Fibroblast of upper back skin (primary cell): ENCODE data around the gene IL1RAPL2.
A peak's percentile ranks its signal among the peaks of the same experiment; 100 is the strongest.

Source experiments
- DNase-seq: peaks from one replicate; pipeline ENCODE4 v3.0.0-alpha.2; 2013

IL1RAPL2 gene

DNA sequence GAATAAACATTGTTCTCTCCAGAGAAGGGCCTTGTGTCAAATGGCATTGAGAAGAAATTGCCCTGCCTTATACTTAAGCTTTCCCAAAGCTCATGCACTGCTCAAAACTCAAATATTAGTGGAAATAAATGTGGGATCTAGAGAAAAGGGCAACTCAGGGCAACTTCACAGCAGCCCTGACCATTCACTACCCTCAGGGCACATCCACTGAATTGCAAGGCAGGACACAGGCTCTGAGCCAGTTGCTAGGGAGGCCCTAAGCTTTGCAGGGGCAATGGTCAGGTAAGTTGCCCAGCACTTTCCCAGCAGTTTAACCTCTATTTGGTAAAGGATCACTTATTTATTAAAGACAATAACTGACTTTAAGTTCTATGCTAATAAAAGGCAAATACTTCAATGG lies 909.8 kb downstream of the IL1RAPL2 start:
- no peak for DNase-seq

- peak; percentile 38 for DNase-seq
Observed at GRCh38 chrX:105477351-105477750, 911.4 kb downstream of the IL1RAPL2 start.

DNA sequence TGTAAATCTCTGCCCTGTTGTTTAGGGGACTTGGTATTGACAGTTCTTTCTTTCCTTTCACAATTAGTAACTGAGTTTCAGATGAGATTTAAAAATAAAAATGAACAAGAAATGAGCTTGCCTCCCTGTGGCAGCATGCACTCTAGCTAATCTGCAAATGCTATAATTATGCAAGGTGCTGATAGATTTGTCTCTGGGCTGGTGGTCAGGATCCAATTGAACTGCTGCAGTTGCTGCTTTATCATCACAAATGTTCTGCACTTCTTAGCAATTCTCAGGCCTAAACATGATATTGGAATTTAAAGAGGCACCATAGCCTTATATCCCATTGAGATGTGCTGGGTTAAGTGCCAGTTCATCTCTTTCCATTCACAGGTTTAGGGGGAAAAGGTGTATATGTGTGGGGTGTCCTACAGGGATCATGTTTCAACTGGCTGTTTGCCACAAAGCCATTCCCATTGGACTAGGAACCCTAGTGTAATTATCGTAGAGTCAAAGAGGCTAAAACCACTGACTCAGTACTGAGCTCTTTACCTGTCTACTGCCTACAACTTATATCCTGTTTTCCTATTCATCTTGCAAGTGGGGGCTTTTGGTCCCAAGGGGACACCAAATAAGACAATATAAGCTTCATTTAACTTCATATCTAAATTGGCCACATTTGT lies 914.8 kb downstream of the IL1RAPL2 start:
- no peak for DNase-seq

DNA sequence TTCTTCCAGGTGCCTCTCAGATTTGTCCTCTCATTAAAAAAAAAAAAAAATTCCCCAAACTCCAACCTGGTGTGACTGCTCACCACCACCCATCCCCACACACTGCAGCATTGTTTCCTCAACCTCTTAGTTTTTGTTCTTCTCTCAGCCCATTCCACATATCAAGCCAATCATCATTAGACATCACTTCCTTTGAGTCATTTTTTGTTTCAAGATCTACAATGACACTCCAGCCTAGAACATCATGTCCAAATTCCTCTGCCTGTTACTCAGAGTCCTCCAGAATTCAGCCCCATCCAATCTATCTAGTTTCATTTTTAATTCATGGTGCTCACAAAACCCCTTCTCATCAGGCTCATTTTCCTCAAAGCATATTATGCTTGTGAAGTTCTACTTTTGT lies 917.0 kb downstream of the IL1RAPL2 start:
- peak; percentile 35 for DNase-seq

- DNase-seq = peak; percentile 3
Observed at GRCh38 chrX:105488716-105489115, 922.7 kb downstream of the IL1RAPL2 start.

DNA sequence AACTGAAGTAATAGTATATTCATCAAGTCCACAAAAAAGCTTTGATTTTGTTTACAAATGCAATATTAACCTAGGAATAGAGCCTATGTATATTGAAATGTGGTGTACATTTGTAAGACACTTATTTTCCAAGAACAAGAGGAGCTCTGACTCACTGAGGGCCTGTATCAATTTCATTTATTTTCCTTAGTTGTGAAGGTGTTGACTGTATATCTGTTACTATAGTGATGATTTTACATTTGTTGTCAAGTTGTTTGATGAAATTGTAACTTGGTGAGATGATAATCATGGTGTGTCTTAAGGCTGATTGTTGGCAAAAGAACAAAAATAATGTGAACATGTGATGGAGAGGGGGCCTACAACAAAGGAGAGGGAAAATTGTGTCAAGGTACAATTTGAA lies 929.4 kb downstream of the IL1RAPL2 start:
- DNase-seq = no peak

GRCh38 chrX:105502336-105502735 lies 936.3 kb downstream of the IL1RAPL2 start:
- peak; percentile 30 for DNase-seq

GRCh38 chrX:105515561-105515960 lies 949.6 kb downstream of the IL1RAPL2 start:
- no peak for DNase-seq

- no peak for DNase-seq
Observed at GRCh38 chrX:105526431-105526830, 960.4 kb downstream of the IL1RAPL2 start.

DNA sequence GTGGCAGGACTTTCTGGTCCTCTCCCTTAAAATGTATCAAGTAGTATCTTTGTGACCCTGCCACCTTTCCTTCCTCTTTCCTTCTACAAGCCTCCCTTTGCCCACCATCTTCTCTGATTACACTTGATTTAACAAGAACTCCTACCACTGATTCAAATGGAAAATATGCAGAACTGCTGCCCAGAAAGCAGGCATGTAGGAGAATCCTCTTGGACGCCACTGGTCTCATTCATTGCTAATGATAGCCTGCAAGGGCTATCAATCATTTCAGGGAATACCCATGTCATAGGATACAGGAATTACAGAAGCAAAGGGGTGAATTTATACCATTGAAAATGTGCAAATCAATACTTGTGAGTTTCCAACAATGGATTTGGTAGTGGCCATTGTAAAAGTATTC lies 961.8 kb downstream of the IL1RAPL2 start:
- DNase-seq = peak; percentile 43

- no peak for DNase-seq
Observed at GRCh38 chrX:105533951-105534350, 968.0 kb downstream of the IL1RAPL2 start.

- no peak for DNase-seq
Observed at GRCh38 chrX:105543283-105543682, 977.3 kb downstream of the IL1RAPL2 start.

DNA sequence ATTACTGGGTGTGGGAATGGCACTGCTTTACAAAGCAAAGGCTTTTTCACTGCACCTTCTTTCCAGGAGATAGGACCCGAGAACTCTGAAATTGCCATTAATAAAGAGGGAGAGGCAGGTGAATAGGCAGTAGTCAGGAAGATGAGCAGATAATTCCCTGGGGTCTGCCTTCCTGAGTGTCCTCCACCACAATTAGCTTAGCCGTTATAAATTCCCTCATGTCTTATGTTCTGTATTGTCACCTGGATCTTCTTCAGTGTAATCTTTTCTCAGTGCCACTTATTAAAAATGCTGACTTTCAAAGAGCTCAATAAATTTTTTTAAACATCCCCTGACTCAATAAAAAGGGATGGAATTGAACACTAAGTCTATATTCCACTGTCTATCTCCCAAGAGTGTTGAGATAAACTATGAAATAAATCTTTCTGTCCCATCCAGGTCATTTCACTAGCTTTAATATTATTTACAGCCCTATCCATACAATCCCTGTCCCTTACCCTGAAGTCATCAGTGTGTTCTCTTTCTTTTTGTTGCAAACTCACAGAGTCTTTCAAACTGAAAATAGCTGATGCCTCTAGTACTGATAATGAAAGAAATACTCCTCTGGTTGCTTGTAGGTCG lies 984.2 kb downstream of the IL1RAPL2 start:
- DNase-seq = no peak

GRCh38 chrX:105552395-105552794 lies 986.4 kb downstream of the IL1RAPL2 start:
- DNase-seq = peak; percentile 40

DNA sequence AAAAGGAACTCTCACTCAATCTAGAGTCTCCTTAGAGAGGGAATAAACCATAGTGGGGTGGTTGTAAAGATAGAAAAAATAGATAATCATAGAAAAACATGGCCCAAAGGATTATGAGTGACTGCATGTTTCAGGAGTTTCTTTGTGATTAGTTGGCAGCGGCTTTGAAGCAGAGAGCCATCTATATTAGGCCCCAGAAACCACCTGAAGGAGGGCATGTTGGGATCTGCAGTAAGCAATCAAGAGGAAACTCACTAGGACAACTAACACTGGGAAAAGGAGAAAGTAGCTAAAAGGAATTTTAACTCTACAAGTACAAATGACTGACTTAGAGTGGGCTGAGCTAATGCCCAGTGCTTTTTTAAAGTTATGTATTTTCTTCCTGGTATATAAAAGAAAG lies 987.1 kb downstream of the IL1RAPL2 start:
- DNase-seq = no peak

- peak; percentile 89 for DNase-seq
Observed at GRCh38 chrX:105564501-105564900, 998.5 kb downstream of the IL1RAPL2 start.

DNA sequence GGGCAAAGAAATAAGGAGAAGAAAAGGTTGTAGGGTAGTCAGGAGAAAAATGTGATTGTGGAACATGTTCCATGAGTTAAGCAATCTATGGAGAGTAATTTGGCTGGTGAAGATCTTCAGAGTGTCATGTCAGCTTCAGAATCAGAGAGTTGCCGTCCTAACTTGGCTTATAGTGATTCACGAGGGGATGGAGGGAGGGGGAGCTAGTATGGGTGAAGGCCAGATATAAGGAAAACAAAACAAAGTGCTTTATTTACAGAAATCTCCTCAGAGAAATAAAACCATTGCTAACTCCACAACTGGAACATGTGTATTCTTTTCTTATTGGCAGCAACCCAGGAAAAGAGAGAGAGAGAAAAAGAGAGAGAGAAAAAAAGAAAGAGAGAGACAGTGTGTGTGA lies 999.9 kb downstream of the IL1RAPL2 start:
- DNase-seq = no peak

DNA sequence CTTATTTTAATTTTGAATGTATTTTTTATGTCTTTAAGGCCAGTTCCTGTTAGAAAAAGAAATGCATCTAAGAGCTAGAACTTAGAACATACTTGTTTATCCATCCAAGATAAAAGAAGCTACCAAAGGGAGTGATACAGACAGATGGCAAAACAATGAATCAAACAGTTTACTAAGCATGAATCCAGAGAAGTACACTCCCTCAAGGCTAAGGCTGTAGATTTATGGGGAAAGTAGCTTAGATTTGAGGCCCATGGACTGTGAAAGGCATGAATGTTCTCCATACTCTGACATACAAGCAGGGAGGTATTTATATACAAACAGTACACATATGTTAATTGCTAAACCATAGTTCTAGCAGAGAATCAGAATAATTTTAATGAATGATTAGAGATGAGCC lies 1001.1 kb downstream of the IL1RAPL2 start:
- no peak for DNase-seq

DNA sequence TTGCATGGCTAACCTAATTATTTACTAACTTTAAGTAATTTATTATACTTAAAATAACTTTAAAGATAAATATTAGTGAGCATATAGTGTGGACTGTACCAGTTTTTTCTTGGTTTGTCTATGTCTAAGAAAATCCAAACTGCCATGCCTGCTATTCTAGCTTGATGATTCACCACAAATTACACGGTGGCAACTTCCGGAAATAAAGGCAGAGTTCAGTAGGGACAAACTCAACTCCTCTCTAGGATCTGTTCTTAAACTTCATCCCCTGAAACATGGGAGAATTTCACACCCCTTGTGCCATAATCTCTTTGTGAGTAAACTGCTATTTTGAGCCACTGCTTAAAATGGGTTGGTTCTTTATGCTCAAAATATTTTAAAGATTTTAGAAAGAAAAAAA lies 1042.7 kb downstream of the IL1RAPL2 start:
- no peak for DNase-seq

GRCh38 chrX:105609530-105609929 lies 1043.5 kb downstream of the IL1RAPL2 start:
- no peak for DNase-seq

- no peak for DNase-seq
Observed at GRCh38 chrX:105610411-105610810, 1044.4 kb downstream of the IL1RAPL2 start.

DNA sequence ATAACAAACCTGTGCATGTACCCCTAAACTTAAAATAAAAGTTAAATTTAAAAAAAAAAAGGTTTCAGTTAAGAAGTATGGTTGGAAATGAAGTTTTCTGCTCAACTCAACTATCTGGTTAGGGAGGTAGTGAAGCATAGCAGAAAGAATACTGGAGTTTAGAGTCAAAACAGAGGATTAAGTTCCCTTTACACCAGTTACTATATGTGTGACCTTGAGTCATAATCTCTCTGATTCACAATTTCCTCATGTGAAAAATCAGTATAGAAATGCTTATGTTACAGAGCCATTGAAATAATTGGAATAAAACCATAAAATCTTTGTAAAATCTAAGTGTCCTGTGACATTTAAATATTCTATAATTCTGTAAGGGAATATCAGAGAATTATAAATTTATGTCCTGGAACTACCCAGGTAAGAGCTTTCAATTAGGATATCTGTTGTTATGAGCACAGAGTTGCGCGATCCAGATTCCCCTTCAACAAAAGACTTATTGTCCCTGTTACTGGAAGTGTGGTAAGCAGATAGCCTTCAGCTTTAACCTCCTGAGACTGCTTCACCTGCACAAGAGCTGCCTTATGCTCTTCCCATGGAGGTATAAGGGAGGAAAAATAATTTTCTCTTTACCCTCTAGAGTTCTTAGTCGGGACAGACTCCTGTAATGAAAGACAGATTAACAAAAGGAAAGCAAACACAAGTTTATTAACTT lies 1052.5 kb downstream of the IL1RAPL2 start:
- DNase-seq = no peak

- DNase-seq = no peak
Observed at GRCh38 chrX:105634180-105634579, 1068.2 kb downstream of the IL1RAPL2 start.

GRCh38 chrX:105635794-105636193 lies 1069.8 kb downstream of the IL1RAPL2 start:
- DNase-seq = no peak
